Islet precursor cell (in vitro differentiated cells): Measurements from ENCODE around the gene GUCY2D.
"Not testable (repeated sequence)": the region's sequence is repeated elsewhere in the genome, so short reads cannot be mapped to it uniquely, and the experiment has no call there.

ENCODE experiments used
- DNase-seq: peaks from one replicate; pipeline ENCODE4 v3.0.0-alpha.2; 2018

Gene GUCY2D

DNA sequence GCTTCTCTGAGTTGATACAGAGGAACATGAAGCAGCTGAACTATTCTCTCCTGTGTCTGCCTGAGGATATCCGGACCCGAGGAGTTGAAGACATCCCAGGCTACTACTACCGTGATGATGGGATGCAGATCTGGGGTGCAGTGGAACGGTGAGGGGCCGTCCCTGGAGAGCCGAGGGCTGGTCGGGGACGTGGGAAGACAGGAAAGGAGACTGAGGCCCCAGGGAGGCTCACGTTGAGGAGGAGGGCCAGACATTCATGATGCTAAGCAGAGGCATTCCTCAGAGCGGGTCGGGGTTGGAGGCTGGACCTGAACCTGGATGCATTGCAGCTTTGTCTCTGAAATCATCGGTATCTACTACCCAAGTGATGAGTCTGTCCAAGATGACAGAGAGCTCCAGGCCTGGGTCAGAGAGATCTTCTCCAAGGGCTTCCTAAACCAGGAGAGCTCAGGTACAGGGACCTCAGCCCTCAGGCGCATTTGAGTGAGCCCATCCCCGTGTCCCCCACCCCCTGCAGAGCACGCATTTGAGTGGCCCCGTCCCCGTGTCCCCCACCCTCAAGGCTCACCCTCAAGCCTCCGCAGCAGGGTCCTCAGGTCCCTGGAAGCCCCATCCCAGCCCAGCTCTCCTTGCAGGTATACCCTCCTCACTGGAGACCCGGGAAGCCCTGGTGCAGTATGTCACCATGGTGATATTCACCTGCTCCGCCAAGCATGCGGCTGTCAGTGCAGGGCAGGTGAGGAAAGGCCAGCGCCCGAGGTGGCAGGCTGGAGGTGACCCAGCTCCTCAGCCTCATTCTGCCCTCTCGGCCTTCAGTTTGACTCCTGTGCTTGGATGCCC is 44.7 kb downstream of the GUCY2D start:
- peak; percentile 45 for DNase-seq

DNA sequence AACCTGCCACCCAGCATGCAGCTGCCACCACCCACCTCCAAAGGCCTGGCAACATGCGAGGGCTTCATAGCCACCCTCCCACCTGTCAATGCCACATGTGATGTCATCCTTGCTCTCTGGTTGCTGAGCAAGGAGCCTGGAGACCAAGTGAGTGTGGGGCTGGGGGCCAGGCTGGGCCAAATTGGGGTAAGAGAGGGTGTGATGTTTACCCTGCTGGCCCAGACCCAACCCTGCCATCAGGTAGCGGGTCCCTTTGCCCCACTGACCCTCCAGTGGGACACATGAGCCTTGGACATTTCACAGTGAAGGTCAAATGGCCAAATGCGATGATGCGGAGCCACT is 45.3 kb downstream of the GUCY2D start:
- peak; percentile 44 for DNase-seq

DNA sequence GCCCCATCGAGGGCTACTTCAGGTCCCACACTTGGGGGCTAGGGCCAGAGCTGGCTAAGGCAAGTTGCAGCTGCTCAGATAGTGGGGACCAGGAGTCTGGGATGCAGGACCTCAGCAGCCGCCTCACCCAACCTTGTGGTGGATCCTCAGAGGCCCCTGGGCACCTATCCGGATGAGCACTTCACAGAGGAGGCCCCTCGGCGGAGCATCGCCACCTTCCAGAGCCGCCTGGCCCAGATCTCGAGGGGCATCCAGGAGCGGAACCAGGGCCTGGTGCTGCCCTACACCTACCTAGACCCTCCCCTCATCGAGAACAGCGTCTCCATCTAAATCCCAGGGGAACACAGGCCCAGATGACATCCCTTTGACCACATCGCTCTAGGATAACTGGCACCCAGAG is 45.8 kb downstream of the GUCY2D start:
- peak; percentile 52 for DNase-seq

DNA sequence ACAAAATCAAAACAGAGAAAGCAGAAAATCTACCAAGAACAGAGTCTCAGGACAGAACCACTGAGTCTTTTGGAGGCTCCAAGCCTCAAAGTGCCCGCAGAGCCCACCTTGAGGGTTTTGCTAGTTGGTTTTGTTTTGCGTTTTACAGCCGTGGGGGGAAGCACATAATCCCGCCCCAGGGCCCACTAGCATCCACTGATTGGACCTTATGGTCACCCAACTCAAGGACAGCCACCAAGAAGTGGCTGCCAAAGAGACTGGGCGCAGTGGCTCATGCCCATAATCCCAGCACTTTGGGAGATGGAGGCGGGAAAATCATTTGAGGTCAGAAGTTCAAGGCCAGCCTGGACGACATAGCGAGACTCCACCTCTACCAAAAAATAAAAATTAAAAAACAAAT is 46.3 kb downstream of the GUCY2D start:
- peak; percentile 23 for DNase-seq

DNA sequence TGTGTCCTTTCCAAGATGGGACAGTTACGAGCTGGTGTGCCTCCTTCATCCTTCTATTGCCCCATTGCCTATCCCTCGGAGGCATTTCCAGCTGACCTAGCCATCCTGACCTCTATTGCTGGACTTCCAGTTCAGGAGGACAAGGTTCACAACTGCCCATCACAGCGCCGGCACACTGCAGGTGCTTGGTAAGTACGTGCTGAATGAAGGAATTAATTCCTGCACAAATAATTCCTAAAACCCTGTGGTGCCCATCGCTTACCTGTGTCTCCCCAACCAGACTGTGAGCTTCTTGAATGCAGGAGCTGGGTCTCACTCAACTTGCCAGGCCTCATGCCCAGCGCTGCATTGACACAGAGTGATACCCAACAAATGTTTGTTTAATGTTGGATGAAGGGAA is 49.4 kb downstream of the GUCY2D start:
- DNase-seq: no peak

DNA sequence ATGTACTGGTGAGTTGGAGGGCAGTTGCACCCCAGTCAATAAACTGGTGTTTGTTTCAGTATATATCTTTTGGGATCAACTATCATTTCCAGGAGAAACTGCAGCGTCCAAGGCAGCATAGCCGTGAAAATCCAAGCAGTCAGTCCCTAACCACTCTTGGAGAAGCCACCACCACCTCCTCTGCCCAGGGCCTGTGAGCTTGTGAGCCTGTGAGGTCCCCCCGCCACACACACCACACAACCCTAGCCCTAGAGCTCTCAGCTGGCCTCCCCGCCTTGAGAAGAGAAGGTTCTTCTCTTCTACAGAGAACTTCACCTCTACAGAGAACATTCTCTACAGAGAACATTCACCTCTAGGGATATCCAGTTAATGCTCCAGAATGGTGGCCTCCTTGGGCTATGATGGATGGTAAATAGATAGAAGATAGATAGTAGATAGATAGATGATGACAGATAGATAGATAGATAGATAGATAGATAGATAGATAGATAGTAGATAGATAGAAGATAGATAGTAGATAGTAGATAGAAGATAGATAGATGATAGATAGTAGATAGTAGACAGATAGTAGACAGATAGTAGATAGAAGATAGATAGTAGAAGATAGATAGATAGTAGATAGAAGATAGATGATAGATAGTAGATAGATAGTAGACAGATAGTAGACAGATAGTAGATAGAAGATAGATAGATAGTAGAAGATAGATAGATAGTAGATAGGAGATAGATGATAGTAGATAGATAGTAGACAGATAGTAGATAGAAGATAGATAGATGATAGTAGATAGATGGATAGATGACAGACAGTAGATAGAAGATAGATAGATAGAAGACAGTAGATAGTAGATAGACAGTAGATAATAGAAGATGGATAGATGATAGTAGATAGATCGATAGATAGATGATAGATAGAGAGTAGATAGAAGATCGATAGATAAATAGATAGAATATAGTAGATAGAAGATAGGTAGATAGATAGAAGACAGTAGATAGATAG is 50.1 kb downstream of the GUCY2D start:
- no peak for DNase-seq

DNA sequence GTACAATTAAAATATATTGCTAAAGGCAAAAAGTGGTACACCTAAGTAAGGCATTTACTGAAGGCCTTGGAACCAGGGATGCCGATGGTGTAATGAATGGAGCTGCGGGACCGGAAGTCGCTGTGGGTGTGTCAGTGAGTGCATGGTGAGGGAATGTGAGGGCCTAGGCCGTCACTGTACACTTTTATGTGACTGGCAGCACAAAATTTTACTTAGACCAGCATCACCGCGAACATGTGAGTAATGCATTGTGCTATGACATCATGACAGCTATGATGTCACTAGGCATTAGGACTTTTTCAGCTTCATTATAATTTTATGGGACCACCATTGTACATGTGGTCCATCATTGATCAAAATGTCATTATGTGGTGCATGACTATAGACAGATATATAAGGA is 51.2 kb downstream of the GUCY2D start:
- DNase-seq: no peak

DNA sequence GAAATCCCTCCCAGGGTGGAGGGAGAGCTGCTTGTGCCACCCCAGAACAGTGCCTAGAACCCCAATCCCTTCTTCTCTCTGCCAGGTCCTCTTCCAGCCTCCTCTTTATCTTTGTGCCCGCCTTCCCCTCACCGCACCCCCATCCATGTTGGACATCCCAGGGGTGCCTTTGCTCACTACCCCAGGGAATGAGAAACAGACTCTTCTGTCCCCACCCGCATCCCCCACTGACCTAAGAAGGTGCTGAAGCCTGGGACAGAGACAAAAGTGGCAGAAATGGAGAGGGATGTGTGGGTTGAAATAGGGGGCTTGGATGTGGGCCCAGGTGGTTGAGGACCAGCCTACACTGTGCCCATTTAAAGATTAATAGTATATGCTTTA is 53.4 kb downstream of the GUCY2D start:
- DNase-seq: no peak

DNA sequence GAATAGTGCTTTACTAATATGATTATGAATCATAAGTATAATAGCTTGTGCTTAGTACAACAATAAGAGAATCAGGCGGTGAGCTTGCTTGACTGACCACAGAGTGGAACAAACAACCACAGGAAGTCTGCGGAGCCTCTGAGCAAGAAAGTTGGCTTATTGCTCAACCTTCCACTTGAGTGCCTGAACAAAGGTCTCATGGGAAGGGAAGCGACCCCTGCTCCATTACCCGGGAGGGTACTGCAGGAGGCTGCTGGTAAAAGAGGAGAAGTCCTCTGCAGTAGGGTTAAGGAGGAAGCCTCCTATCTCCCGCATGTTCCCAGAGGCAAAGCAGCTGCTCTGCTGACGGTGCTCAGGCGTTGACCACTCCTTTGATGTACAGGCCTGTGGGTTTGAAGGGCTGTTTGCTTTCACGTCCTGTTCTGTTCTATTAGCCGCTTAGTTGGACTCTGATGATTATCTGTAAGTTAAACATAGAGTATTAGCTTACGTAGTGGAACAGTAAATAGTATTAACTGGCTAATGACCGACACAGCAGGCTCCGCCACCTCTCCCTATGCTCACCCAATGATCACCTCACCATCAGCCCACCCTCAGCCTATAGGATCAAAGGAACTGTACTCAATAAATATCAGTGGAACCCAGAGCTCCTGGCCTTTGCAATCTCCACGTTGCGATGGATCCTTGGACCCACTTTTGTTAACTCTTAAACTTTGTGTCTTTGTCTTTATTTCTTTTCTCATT is 54.0 kb downstream of the GUCY2D start:
- peak; percentile 82 for DNase-seq

DNA sequence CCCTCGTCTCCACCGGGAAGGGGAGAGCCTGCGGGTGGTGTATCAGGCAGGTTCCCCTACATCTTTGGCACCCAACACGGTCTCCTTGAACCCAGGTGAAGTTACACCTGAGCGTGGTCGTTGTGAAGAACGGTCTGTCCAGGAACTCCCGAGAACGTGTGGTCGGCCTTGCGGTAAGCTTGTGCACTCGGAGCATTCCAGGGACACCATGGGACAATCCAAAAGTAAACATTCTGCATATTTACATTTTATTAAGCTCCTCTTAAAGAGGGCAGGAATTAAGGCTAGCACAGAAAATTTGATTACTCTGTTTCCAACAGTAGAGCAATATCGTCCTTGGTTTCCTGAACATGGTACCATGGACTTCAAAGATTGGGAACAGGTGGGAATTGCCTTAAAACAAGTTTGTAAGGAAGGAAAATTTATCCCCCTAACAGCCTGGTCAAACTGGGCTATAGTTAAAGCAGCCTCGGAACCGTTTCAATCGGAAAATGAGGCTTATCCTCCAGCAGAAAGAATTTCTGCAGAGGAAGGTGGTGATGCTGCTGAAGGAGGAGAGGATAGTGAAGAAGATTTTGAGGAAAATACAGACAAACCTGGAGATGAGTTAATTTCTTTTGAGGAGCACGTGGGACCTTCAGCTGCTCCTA is 54.7 kb downstream of the GUCY2D start:
- no peak for DNase-seq

DNA sequence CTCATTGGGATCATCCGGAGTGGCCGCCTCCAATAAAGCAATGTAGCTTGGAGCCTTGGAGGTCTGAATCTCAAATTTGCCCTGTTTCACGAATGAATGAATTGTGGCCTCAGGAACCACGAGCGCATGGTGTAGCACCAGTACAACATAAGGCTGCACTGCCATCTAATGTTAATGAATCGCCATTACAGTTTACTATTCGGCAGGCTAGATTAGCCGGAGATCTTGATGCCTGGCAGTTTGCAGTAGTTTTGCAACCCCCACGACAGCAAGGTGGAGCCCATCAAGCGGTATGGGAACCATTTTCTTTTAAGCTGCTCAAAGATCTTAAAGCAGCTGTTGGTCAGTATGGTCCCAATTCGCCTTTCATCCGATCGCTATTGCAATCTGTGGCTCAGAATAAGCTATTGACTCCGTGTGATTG is 55.3 kb downstream of the GUCY2D start:
- DNase-seq: peak; percentile 80

DNA sequence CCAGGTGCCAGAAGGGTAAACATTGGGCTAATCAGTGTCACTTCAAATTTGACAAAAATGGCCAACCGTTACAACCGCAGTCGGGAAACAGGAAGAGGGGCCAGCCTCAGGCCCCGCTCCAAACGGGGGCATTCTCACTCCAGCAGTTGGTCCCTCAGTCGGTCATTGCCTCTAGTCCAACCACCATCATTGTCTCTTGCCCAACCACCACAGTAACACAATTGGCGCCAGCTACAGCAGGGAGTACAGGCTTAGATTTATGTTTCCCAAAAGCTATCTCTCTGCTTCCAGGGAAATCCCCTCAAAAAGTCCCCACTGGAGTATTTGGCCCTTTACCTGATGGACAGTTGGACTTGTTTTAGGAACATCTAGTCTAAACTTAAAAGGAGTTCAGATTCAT is 56.7 kb downstream of the GUCY2D start:
- DNase-seq: no peak

DNA sequence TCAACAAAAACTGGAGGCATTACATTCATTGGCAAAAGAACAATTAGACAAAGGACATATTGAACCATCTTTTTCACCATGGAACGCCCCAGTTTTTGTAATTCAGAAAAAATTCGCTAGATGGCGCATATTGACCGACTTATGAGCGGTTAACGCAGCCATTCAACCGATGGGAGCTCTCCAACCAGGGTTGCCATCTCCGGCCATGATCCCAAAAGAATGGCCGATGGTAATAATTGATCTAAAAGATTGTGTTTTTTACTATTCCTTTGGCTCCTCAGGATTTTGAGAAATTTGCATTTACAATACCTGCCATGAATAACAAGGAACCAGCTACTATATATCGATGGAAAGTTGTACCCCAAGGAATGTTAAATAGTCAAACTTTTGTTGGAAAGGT is 57.9 kb downstream of the GUCY2D start:
- peak; percentile 76 for DNase-seq

DNA sequence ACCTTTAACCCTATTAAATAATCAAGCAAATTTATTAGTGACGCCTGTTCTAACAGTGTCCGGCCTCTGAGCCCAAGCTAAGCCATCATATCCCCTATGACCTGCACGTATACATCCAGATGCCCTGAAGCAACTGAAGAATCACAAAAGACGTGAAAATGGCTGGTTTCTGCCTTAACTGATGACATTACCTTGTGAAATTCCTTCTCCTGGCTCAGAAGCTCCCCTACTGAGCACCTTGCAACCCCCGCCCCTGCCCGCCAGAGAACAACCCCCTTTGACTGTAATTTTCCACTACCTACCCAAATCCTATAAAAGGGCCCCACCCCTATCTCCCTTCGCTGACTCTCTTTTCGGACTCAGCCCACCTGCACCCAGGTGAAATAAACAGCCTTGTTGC is 59.4 kb downstream of the GUCY2D start:
- DNase-seq: not testable (repeated sequence)

DNA sequence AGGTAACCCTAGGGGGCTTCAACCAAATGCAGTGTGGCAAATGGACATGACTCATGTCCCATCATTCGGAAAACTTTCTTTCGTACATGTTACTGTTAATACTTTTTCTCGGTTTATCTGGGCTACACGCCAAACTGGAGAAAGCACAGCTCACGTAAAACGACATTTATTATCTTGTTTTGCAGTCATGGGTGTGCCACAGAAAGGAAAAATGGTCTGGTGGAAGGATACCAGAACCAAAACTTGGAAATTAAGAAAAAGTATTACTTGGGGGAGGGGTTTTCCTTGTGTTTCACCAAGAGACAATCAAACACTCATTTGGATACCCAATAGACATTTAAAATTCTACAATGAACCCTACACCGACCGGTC is 60.0 kb downstream of the GUCY2D start:
- DNase-seq: no peak

DNA sequence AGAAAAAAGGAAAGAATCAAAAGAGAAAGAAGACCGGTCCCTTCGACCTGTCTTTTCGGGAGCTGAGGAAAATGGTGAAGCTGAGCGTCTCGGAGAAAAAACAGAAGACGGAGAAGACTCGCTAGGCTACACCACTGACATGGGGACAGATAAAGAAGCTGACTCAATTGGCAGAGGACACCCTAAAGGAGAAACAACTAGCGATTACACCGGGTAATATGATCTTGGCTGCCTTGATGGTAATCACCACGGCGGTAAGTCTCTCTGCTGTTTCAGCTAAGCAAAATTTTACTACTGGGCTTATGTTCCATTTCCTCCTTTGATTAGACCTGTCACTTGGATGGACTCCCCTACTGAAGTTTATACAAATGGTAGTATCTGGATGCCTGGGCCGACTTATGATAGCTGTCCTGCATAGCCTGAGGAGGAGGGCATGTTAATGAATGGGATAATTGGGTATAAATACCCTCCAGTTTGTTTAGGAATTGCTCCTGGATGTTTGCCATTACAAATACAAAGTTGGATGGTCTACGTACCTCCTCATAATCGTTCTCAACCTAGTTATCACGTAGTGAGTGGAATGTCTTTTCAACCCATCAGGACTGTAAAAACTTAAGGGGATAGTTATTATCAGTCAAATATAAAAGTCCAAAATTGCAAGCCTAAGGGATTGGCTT is 60.5 kb downstream of the GUCY2D start:
- no peak for DNase-seq

DNA sequence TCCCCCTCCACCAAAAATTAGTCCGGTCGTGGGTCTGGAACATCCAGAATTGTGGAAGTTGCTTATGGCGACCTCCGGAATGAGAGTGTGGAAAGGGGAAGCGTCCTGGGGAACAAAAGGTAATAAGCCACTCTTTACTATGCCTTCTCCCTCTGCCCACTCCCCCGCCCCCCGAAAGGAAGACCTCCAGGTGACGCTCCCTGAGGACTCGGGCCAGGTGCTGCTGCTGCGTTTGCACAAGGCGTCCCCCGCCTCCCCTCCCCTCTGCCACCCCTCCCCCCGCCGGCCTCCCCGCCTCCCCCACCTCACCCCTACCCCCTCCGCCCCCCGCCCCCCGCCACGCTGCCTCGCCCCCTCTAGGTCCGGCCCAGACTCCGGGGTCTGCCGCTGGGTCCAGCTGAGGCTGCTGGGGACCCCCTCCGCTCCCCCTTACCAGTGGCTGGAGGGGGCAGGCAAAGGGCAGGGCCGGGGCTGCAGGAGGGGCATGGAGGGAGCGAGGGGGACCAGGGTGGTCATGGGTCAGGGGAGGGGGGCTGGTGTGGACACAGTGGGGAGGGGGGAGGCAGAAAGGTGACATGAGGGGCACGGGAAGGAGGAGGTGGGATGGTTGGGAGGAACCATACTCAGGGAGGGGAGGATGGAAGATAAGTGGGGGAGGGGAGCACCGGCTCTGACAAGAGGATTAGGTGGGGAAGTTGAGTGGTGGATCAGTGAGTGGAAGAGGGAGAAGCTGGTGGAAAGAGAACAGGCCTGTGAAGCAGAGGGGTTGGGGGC is 61.5 kb downstream of the GUCY2D start:
- DNase-seq: no peak

DNA sequence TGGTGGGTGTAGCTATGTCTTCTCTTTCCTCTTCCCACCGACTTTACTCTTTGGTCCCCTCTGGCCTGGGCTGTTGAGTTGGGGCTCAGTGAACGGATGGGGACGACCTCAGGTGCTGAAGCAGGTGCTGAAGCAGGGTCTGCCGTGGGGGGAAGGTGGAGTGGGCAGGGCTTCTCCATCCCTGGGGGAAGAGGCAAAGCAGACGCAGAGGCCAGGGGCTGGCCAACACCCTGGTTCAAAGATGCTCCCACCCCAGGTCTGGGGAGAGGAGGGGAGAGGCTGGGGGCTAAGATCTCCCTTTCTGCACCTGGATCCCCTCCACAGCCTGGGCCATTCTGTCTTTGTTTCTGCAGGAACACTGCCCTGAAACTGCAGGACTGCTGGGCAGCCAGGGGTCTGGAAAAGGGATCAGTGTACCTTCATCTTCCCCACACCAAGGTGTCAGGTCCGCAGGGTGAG is 62.2 kb downstream of the GUCY2D start:
- DNase-seq: no peak

DNA sequence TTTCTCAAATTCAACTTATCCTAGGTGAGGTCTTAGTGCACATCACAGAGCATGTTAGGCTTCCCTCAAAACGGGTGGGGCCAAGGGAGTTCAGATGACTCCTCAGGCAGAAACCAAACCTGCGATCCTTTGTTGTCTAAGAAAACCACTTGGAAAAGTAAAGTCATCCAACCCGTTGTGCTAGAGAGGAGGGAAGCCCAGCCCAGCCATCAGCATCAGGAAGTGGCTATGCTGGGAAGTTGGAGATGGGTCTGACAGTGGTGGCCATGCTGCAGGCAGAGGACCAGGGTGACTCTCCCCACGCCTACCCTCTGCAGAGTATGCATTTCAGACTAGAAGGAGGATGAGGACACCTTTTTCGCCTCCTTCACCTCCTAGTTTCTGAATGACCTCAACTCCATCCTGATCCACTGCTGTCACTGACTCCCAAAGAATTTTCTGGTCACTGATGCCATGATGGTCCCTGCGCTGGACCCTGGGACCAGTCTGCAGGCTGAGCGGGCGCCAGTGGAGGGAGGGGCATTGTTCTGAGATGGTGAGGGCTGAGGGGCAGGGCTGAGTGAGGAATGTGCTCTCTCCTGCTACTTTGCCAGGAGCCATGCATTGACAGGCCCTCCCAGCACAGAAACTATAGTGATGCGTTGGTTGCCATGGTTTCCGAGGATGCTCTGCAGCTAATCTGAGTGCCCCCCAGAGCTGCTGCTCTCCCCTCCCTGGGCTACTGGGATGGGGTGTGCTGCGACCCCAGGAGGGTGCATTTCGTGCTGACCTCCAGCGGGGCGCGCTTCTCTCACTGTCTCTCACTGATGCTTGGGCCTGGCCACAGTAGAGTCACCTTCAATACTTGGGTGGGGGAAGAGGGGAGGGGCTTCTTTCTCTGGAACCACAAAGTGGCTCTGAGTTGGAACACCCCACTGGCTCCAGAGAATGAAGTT is 64.7 kb downstream of the GUCY2D start:
- no peak for DNase-seq

DNA sequence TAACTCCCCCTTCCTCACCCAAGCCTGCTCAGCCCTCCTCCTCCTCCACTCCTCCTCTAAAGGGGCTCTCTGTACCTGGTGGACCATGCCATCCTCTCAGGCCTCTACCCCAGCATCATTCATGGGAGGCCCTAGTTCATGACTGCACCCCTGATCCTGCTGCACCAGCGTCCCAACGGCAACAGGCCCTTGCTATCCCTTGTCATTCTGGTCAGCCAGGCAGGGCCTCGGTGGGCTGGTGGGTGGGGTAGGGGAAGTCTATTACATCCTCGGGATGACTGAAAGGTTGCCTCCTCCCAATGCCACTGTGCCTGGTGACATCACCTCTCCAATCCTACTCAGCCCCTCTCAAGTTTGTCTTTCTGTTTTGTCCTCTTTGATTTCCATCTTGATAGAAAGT is 65.4 kb downstream of the GUCY2D start:
- no peak for DNase-seq
